Neural progenitor cell (in vitro differentiated cells): ENCODE measurements around the gene RBFOX2. TPM values are rescaled to one million over a fixed set of nuclear protein-coding genes. Genes with fewer than 3 reads are reported as not detected.

Source experiments
- DNase-seq: peaks from one replicate; pipeline ENCODE4 v3.0.0-alpha.2; 2016; ENCODE audit warnings: low spot score
- H2AFZ ChIP-seq: fragments of 200-600 bp; sonication (generic); replicated peaks from 2 replicates; pipeline ENCODE4 v1.6.1; 2016; ENCODE audit warnings: antibody characterized with exemption
- H3F3A ChIP-seq: fragments of 200-600 bp; sonication (generic); 2 replicates; pipeline ENCODE4 v1.6.1; 2016; ENCODE audit warnings: antibody characterized with exemption, low read depth
- H3K27ac ChIP-seq: fragments of 200-600 bp; sonication (generic); 2 replicates; pipeline ENCODE4 v1.5.1; 2016; ENCODE audit warnings: mild to moderate bottlenecking
- H3K27me3 ChIP-seq: fragments of 200-600 bp; sonication (generic); 2 replicates; pipeline ENCODE4 v1.6.1; 2016; ENCODE audit warnings: mild to moderate bottlenecking, moderate library complexity
- H3K36me3 ChIP-seq: fragments of 200-600 bp; sonication (generic); 2 replicates; pipeline ENCODE4 v1.5.1; 2016
- H3K4me1 ChIP-seq: fragments of 200-600 bp; sonication (generic); 2 replicates; pipeline ENCODE4 v1.6.1; 2016; ENCODE audit warnings: mixed run types
- H3K4me2 ChIP-seq: fragments of 200-600 bp; sonication (generic); 2 replicates; pipeline ENCODE4 v1.6.1; 2016
- H3K4me3 ChIP-seq: fragments of 200-600 bp; sonication (generic); 2 replicates; pipeline ENCODE4 v1.5.1; 2016
- H3K79me2 ChIP-seq: fragments of 200-600 bp; sonication (generic); 2 replicates; pipeline ENCODE4 v1.6.1; 2016; ENCODE audit warnings: low read depth
- H3K9ac ChIP-seq: fragments of 200-600 bp; sonication (generic); 2 replicates; pipeline ENCODE4 v1.6.1; 2016
- H3K9me3 ChIP-seq: fragments of 200-600 bp; sonication (generic); 2 replicates; pipeline ENCODE4 v1.5.1; 2016; ENCODE audit warnings: low read depth
- H4K20me1 ChIP-seq: fragments of 200-600 bp; sonication (generic); 2 replicates; pipeline ENCODE4 v1.6.1; 2016; ENCODE audit warnings: low read depth
- H3K27ac Mint-ChIP-seq: 3 replicates; pipeline ENCODE4 v1.8.0; 2021; ENCODE audit warnings: mixed read lengths
- H3K27me3 Mint-ChIP-seq: 2 replicates; pipeline ENCODE4 v1.8.0; 2022; ENCODE audit warnings: low read depth, mild to moderate bottlenecking, inconsistent platforms, moderate library complexity, mixed read lengths; ENCODE audit not compliant: insufficient read depth
- H3K36me3 Mint-ChIP-seq: 3 replicates; pipeline ENCODE4 v1.8.0; 2021; ENCODE audit warnings: mixed read lengths
- H3K4me1 Mint-ChIP-seq: 3 replicates; pipeline ENCODE4 v1.8.0; 2021; ENCODE audit warnings: mixed read lengths
- H3K4me3 Mint-ChIP-seq: 3 replicates; pipeline ENCODE4 v1.8.0; 2021; ENCODE audit warnings: mild to moderate bottlenecking, moderate library complexity, mixed read lengths
- H3K9me3 Mint-ChIP-seq: 3 replicates; pipeline ENCODE4 v1.8.0; 2020; ENCODE audit warnings: mixed read lengths
- CTCF ChIP-seq: fragments of 200-600 bp; sonication (generic); IDR thresholded peaks from 2 replicates; pipeline ENCODE4 v1.5.1; 2017; ENCODE audit warnings: antibody characterized with exemption, mild to moderate bottlenecking
- EZH2 ChIP-seq: fragments of 200-600 bp; sonication (generic); IDR thresholded peaks from 2 replicates; pipeline ENCODE4 v1.6.1; 2017; ENCODE audit warnings: antibody characterized with exemption, mild to moderate bottlenecking, moderate library complexity
- EZH2phosphoT487 ChIP-seq: fragments of 200-600 bp; sonication (generic); IDR thresholded peaks from 2 replicates; pipeline ENCODE4 v1.6.1; 2017; ENCODE audit warnings: antibody characterized with exemption
- total RNA-seq: library from RNA; depleted of rRNA; stranded (reverse); fragments of >200 nt; gene quantifications from 2 replicates; pipeline ENCODE4 v1.2.3, GENCODE V29; 2015; ENCODE audit warnings: low replicate concordance

Gene RBFOX2
- total RNA-seq, 1 donor from 2014 or later: 163 TPM

GRCh38 chr22:36042240-36042639 is 13.6 kb upstream of the RBFOX2 start:
- Histone ChIP-seq H3K9ac (no peak overlapping the region), H3K4me3 (no peak overlapping the region), H4K20me1 (no peaks in the 10 kb centered on the region), H2AFZ (no peak overlapping the region), H3K79me2 (no peaks in the 10 kb centered on the region), H3K27me3 (no peaks in the 10 kb centered on the region), H3K4me2 (no peak overlapping the region), H3K36me3 (no peaks in the 10 kb centered on the region), H3K9me3 (no peaks in the 10 kb centered on the region), H3F3A (no peaks in the 10 kb centered on the region), H3K4me1 (no peaks in the 10 kb centered on the region), H3K27ac (no peak overlapping the region)
- peaks cover 2% of the 10 kb centered on the region for H3K9me3 Mint-ChIP-seq
- H3K4me1 Mint-ChIP-seq: no peaks in the 10 kb centered on the region
- DNase-seq: no peak
- no peaks in the 10 kb centered on the region for H3K27me3 Mint-ChIP-seq
- no peak for TF ChIP-seq CTCF
- TF ChIP-seq EZH2phosphoT487: no peak
- TF ChIP-seq EZH2: no peak
- no peak overlapping the region for H3K4me3 Mint-ChIP-seq
- no peak overlapping the region for H3K27ac Mint-ChIP-seq
- peaks cover 2% of the 10 kb centered on the region for H3K36me3 Mint-ChIP-seq

- Histone ChIP-seq H3K4me1 (peaks cover 16% of the 10 kb centered on the region), H2AFZ (no peak overlapping the region), H3K27me3 (no peaks in the 10 kb centered on the region), H3K4me2 (no peak overlapping the region), H3K79me2 (no peaks in the 10 kb centered on the region), H4K20me1 (no peaks in the 10 kb centered on the region), H3K9me3 (no peaks in the 10 kb centered on the region), H3K36me3 (no peaks in the 10 kb centered on the region), H3F3A (peaks cover 9% of the 10 kb centered on the region), H3K4me3 (no peak overlapping the region), H3K27ac (no peak overlapping the region), H3K9ac (no peak overlapping the region)
- Mint-ChIP-seq H3K36me3 (peaks cover 2% of the 10 kb centered on the region), H3K27me3 (no peaks in the 10 kb centered on the region), H3K4me1 (peaks cover 18% of the 10 kb centered on the region), H3K4me3 (no peak overlapping the region), H3K9me3 (peaks cover 2% of the 10 kb centered on the region), H3K27ac (no peak overlapping the region)
- DNase-seq: no peak
- no peak for TF ChIP-seq EZH2phosphoT487
- no peak for TF ChIP-seq EZH2
- TF ChIP-seq CTCF: no peak
Measured at GRCh38 chr22:36039125-36039524, 10.5 kb upstream of the RBFOX2 start.

GRCh38 chr22:36037102-36037758 is 8.6 kb upstream of the RBFOX2 start:
- Histone ChIP-seq H3K79me2 (no peaks in the 10 kb centered on the region), H3K9ac (no peak overlapping the region), H3K27me3 (no peaks in the 10 kb centered on the region), H3F3A (peaks cover 9% of the 10 kb centered on the region), H3K27ac (no peak overlapping the region), H2AFZ (peak overlapping the region; percentile 44), H3K36me3 (no peaks in the 10 kb centered on the region), H4K20me1 (no peaks in the 10 kb centered on the region), H3K4me1 (peaks cover 16% of the 10 kb centered on the region), H3K9me3 (no peaks in the 10 kb centered on the region), H3K4me3 (no peak overlapping the region), H3K4me2 (no peak overlapping the region)
- no peak for DNase-seq
- Mint-ChIP-seq H3K36me3 (peaks cover 2% of the 10 kb centered on the region), H3K4me3 (peak overlapping the region; percentile 35), H3K9me3 (peaks cover 2% of the 10 kb centered on the region), H3K27me3 (no peaks in the 10 kb centered on the region), H3K4me1 (peaks cover 18% of the 10 kb centered on the region), H3K27ac (no peak overlapping the region)
- TF ChIP-seq EZH2phosphoT487 (no peak), CTCF (no peak), EZH2 (no peak)
